ENCODE results near the gene FSCN2. TPM values are rescaled to one million over a fixed set of nuclear protein-coding genes. Genes with fewer than 3 reads are reported as not detected.
"Not testable (repeated sequence)": the region's sequence is repeated elsewhere in the genome, so short reads cannot be mapped to it uniquely, and the experiment has no call there.

Gene FSCN2
- total RNA-seq, 6 donors from 2014 or later, result 2.7 to 37.7 (median 3.9) TPM

GRCh38 chr17:81581758-81582157, 53.6 kb downstream of the FSCN2 start:
- no peak for TF ChIP-seq POLR2AphosphoS5 (IDR thresholded peaks at IDR 0.05)
- TF ChIP-seq EP300 (IDR thresholded peaks at IDR 0.05), result no peak
- no peak for TF ChIP-seq CTCF (IDR thresholded peaks at IDR 0.05)
- no peak for TF ChIP-seq POLR2A (IDR thresholded peaks at IDR 0.05)
- H3K27me3 ChIP-seq, result no peaks in the 10 kb centered on the region
- H3K27ac ChIP-seq, result no peak overlapping the region
- no peaks in the 10 kb centered on the region for H3K9me3 ChIP-seq
- no peak for ATAC-seq (ENCODE audit: low FRiP score in 2 of 2)
- no peak for DNase-seq
- peaks cover 2 to 70% (median 57%) of the 10 kb centered on the region in 4 donors for H3K36me3 ChIP-seq
- WGBS, 2 donors, result 93 to 97% methylated on average over 5 to 8 of the region's 8 CpGs
- peaks cover 9 to 14% (median 12%) of the 10 kb centered on the region in 4 donors for H3K4me1 ChIP-seq
- no peak overlapping the region for H3K4me3 ChIP-seq

- Histone ChIP-seq H3K9me3 (no peaks in the 10 kb centered on the region), H3K4me1 (peaks cover 5 to 9% (median 7%) of the 10 kb centered on the region in 4 donors), H3K4me3 (no peak overlapping the region), H3K27me3 (no peaks in the 10 kb centered on the region), H3K36me3 (peaks cover 6 to 76% (median 62%) of the 10 kb centered on the region in 4 donors), H3K27ac (no peak overlapping the region)
- DNase-seq, result no peak
- ATAC-seq (ENCODE audit: low FRiP score in 2 of 2), result no peak
- 93 to 100% methylated on average over 2 to 5 of the region's 5 CpGs for WGBS, 2 donors
- no peak for TF ChIP-seq CTCF (IDR thresholded peaks at IDR 0.05)
- TF ChIP-seq POLR2A (IDR thresholded peaks at IDR 0.05), result no peak
- no peak for TF ChIP-seq POLR2AphosphoS5 (IDR thresholded peaks at IDR 0.05)
- no peak for TF ChIP-seq EP300 (IDR thresholded peaks at IDR 0.05)
These were observed 54.2 kb downstream of the FSCN2 start for GRCh38 chr17:81582341-81582740.

- ATAC-seq (ENCODE audit: low FRiP score in 2 of 2) (peak in 1 of 2 donors; percentile 72), DNase-seq (peak in 1 of 2 donors; percentile 76)
- no peak overlapping the region for H3K4me3 ChIP-seq
- no peak overlapping the region for H3K27ac ChIP-seq
- TF ChIP-seq POLR2A (IDR thresholded peaks at IDR 0.05) (no peak), POLR2AphosphoS5 (IDR thresholded peaks at IDR 0.05) (no peak), CTCF (IDR thresholded peaks at IDR 0.05) (no peak)
- H3K27me3 ChIP-seq, result no peaks in the 10 kb centered on the region
- 93 to 96% methylated on average over 3 to 12 of the region's 12 CpGs for WGBS, 2 donors
- peaks cover 6 to 80% (median 64%) of the 10 kb centered on the region in 4 donors for H3K36me3 ChIP-seq
- H3K9me3 ChIP-seq, result no peaks in the 10 kb centered on the region
- H3K4me1 ChIP-seq, result peaks cover 1 to 5% (median 2%) of the 10 kb centered on the region in 4 donors
These were observed 54.6 kb downstream of the FSCN2 start for GRCh38 chr17:81582749-81583148.

- ATAC-seq (ENCODE audit: low FRiP score in 2 of 2) (no peak), DNase-seq (no peak)
- peaks cover 15 to 90% (median 74%) of the 10 kb centered on the region in 4 donors for H3K36me3 ChIP-seq
- no peaks in the 10 kb centered on the region for H3K27me3 ChIP-seq
- WGBS, 2 donors, result 87 to 91% methylated on average over 6 of the region's 6 CpGs
- H3K27ac ChIP-seq, result no peak overlapping the region
- H3K4me3 ChIP-seq, result no peak overlapping the region
- TF ChIP-seq CTCF (IDR thresholded peaks at IDR 0.05), result no peak
- no peaks in the 10 kb centered on the region for H3K9me3 ChIP-seq
- H3K4me1 ChIP-seq, result no peaks in the 10 kb centered on the region
These were observed 55.6 kb downstream of the FSCN2 start for GRCh38 chr17:81583589-81584342.

- H3K9me3 ChIP-seq, DNase-seq: not testable (repeated sequence)
- H3K36me3 ChIP-seq, result peaks cover 17 to 90% (median 78%) of the 10 kb centered on the region in 4 donors
These were observed 56.6 kb downstream of the FSCN2 start for GRCh38 chr17:81584771-81585170.

More at GRCh38 chr17:81584771-81585170, 56.6 kb downstream of the FSCN2 start:
- WGBS, 2 donors, result 91 to 97% methylated on average over 12 to 14 of the region's 14 CpGs
- not testable (repeated sequence) for H3K4me3 ChIP-seq; ATAC-seq (ENCODE audit: low FRiP score in 2 of 2); H3K27me3 ChIP-seq; H3K27ac ChIP-seq; H3K4me1 ChIP-seq
